ENCODE data around the gene SOX12. TPM values are rescaled to one million over a fixed set of nuclear protein-coding genes. Genes with fewer than 3 reads are reported as not detected.

The SOX12 gene
- polyA plus RNA-seq (2012; rRNA removed): 7.0 and 11.3 TPM in 2 replicates
- polyA plus RNA-seq (2012; cell fraction: cytosol; rRNA removed): 7.9 and 10.8 TPM in 2 replicates
- polyA plus RNA-seq (2012; cell fraction: nucleus; rRNA removed): 44.6 and 55.2 TPM in 2 replicates

DNA sequence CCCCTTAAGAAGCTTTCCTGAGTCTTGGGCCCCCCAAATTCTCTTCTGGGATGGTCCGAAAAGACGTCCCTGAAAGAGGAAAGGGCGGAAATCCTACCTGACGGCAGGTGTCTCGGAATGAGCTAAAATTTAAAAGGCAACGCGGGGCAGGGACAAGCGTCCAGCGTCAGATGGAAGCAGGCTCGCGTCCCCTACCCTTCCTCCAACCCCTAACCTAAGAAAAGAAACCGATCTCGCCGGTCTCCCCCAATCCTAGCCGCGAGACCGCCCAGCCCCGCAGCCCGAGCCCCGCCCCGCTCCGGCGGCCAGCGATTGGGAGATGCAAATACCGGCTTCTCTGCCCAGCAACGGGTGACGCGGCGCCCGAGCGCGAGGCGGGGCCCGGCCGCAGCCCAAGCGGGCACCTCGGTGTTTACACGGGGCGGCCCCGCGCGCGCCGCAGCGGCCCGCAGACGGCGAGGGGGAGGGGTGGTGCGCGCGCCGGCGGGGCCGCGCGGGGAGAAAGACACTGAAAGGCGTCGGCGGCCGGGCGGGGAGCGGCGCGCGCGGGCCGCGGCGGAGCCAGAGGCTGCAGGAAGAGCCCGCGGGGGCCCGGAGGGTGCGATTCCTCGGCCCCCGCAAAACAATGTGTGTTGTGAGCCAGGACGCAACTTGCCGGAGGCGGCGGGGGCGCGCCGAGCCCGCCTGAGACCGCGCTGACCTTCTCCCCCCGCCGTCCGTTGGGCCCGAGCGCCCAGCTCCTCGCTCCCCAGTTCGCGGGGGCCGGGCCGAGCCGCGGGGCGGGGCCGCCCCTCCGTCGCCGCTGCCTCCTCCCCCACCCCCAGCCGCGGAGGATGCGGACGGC, at the start of gene SOX12:
SOX12 (plus strand) TSS at position 508 of the 844 bp plus-strand sequence. CDS start 373 bp downstream, outside the sequence.
- Histone ChIP-seq H3K9me2 (no peaks in the 10 kb centered on the region), H3K4me1 (ENCODE audit: control insufficient read depth in 1 of 2, insufficient read depth in 2 of 2, low read depth in 1 of 2, low read length in 1 of 2) (peaks cover 23 to 29% of the 10 kb centered on the region in 2 experiments; a peak in 3 of 4 replicates), H3F3A (replicated peaks; ENCODE audit: insufficient read depth) (peaks cover 29% of the 10 kb centered on the region), H3K9ac (peak within 1 kb of the TSS; percentile 92), H3K4me2 (peak within 1 kb of the TSS; percentile 99), H2AFZ (ENCODE audit: low read depth) (peak within 1 kb of the TSS; percentile 93), H3K79me2 (ENCODE audit: insufficient read depth) (peaks cover 37% of the 10 kb centered on the region), H3K27ac (ENCODE audit: low read depth in 2 of 2, low read length in 1 of 2) (peak within 1 kb of the TSS; percentile 95 to 97), H3K27me3 (ENCODE audit: insufficient read depth) (no peaks in the 10 kb centered on the region), H4K20me1 (ENCODE audit: insufficient read depth) (peaks cover 31% of the 10 kb centered on the region), H3K9me3 (no peaks in the 10 kb centered on the region), H3K4me3 (ENCODE audit: low read depth in 2 of 2, low read length in 1 of 2) (peak within 1 kb of the TSS; percentile 93 to 98), H3K36me3 (replicated peaks in 1 of 2; ENCODE audit: control insufficient read depth in 1 of 2, insufficient read depth in 2 of 2, low read length in 1 of 2) (peaks cover 14 to 16% of the 10 kb centered on the region in 2 experiments)
- DNase-seq: peak; percentile 91
- ChIA-PET CTCF (interaction anchor here (0.7 to 4.3 kb wide), 7 partner anchors 14 to 89 kb away, joined by 3 to 21 read pairs (median 4); partner anchors contain the start of gene TRIB3), POLR2A (interaction anchor here (1.8 to 3.7 kb wide), 4 partner anchors 13 to 27 kb away, joined by 12 to 36 read pairs (median 26); partner anchors contain the start of genes NRSN2 and ZCCHC3)
- peak; percentile 69 for TF ChIP-seq POLR2AphosphoS5 (IDR thresholded peaks at IDR 0.05; ENCODE audit: low read depth, low read length)
- no peak for TF ChIP-seq NRF1 (IDR thresholded peaks at IDR 0.05; ENCODE audit: low read depth, low read length)
- TF ChIP-seq RXRA (IDR thresholded peaks at IDR 0.05; ENCODE audit: borderline replicate concordance, low read depth): no peak
- no peak for TF ChIP-seq JUND (IDR thresholded peaks at IDR 0.05)
- 0 out of 2 replicates have a peak, but pooled peaks have one; percentile 2 for TF ChIP-seq TCF12 (IDR thresholded peaks at IDR 0.05)
- TF ChIP-seq EP300 (IDR thresholded peaks at IDR 0.05; ENCODE audit: borderline replicate concordance in 1 of 2, low read depth in 1 of 2, low read length in 1 of 2): peak; percentile 26 to 57; a peak in 2 of 4 replicates
- TF ChIP-seq TEAD4 (IDR thresholded peaks at IDR 0.05; ENCODE audit: borderline replicate concordance, insufficient read depth): no peak
- TF ChIP-seq, protein P1, sequence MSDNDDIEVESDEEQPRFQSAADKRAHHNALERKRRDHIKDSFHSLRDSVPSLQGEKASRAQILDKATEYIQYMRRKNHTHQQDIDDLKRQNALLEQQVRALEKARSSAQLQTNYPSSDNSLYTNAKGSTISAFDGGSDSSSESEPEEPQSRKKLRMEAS (IDR thresholded peaks at IDR 0.05; ENCODE audit: low read depth): 0 out of 2 replicates have a peak, but pooled peaks have one; percentile 27
- TF ChIP-seq TAF1 (IDR thresholded peaks at IDR 0.05; ENCODE audit: borderline replicate concordance, low read depth, low read length): peak; percentile 39; the same call in 1 of the 2 replicates
- TF ChIP-seq RFX5 (IDR thresholded peaks at IDR 0.05; ENCODE audit: low read length): peak; percentile 99
- TF ChIP-seq CHD2 (IDR thresholded peaks at IDR 0.05; ENCODE audit: low read length, partially characterized antibody): peak; percentile 28
- 2% methylated on average over 11 of the region's 106 CpGs for WGBS (ENCODE audit: low lambda C conversion rate)

- H2AFZ ChIP-seq (ENCODE audit: low read depth): no peak overlapping the region
- no peaks in the 10 kb centered on the region for H3F3A ChIP-seq (replicated peaks; ENCODE audit: insufficient read depth)
- no peak for DNase-seq
- WGBS (ENCODE audit: low lambda C conversion rate): 84% methylated on average over 6 of the region's 7 CpGs
- H3K79me2 ChIP-seq (ENCODE audit: insufficient read depth): no peaks in the 10 kb centered on the region
- CTCF ChIA-PET: interaction anchor here (1.4 kb wide), 1 partner anchor 40 kb away, joined by 3 read pairs; no protein-coding TSS in a partner anchor
- POLR2A ChIA-PET: no interaction called here
- H3K4me1 ChIP-seq (ENCODE audit: control insufficient read depth in 1 of 2, insufficient read depth in 2 of 2, low read depth in 1 of 2, low read length in 1 of 2): no peaks in the 10 kb centered on the region
- TF ChIP-seq TCF12 (IDR thresholded peaks at IDR 0.05) (no peak), GATA2 (CRISPR knock-in tag; IDR thresholded peaks at IDR 0.05) (no peak), RAD21 (IDR thresholded peaks at IDR 0.05; ENCODE audit: low read length) (no peak), JUND (IDR thresholded peaks at IDR 0.05) (no peak), SMC3 (IDR thresholded peaks at IDR 0.05; ENCODE audit: low read depth, low read length) (no peak), GABPA (IDR thresholded peaks at IDR 0.05; ENCODE audit: low read depth) (no peak), POLR2AphosphoS5 (IDR thresholded peaks at IDR 0.05; ENCODE audit: low read depth, low read length) (no peak), MXI1 (IDR thresholded peaks at IDR 0.05; ENCODE audit: low read depth, low read length) (no peak), EZH2phosphoT487 (IDR thresholded peaks at IDR 0.05; ENCODE audit: borderline replicate concordance, low read depth) (no peak), SIN3A (IDR thresholded peaks at IDR 0.05; ENCODE audit: borderline replicate concordance, low read depth, low read length) (no peak)
- TF ChIP-seq, protein P2, sequence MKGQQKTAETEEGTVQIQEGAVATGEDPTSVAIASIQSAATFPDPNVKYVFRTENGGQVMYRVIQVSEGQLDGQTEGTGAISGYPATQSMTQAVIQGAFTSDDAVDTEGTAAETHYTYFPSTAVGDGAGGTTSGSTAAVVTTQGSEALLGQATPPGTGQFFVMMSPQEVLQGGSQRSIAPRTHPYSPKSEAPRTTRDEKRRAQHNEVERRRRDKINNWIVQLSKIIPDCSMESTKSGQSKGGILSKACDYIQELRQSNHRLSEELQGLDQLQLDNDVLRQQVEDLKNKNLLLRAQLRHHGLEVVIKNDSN (IDR thresholded peaks at IDR 0.05; ENCODE audit: borderline replicate concordance, low read depth): no peak
- H3K27me3 ChIP-seq (ENCODE audit: insufficient read depth): no peaks in the 10 kb centered on the region
- no peak overlapping the region for H3K9ac ChIP-seq
- H4K20me1 ChIP-seq (ENCODE audit: insufficient read depth): no peaks in the 10 kb centered on the region
- H3K27ac ChIP-seq (ENCODE audit: low read depth in 2 of 2, low read length in 1 of 2): no peak overlapping the region
- H3K36me3 ChIP-seq (replicated peaks in 1 of 2; ENCODE audit: control insufficient read depth in 1 of 2, insufficient read depth in 2 of 2, low read length in 1 of 2): peaks cover 0 to 23% of the 10 kb centered on the region in 2 experiments
- no peak overlapping the region for H3K4me3 ChIP-seq (ENCODE audit: low read depth in 2 of 2, low read length in 1 of 2)
- H3K9me3 ChIP-seq: no peaks in the 10 kb centered on the region
- no peak overlapping the region for H3K4me2 ChIP-seq
- no peaks in the 10 kb centered on the region for H3K9me2 ChIP-seq
Observed at GRCh38 chr20:275791-276190, 49.6 kb upstream of the SOX12 start.

All from SK-N-SH (cell line).